ENCODE data around the gene APOH. TPM values are rescaled to one million over a fixed set of nuclear protein-coding genes. Genes with fewer than 3 reads are reported as not detected.

Gene APOH
- total and polyA plus RNA-seq, 2 of the 13 experiments (the other 11 are each of a cell fraction or from before 2014, with no cell fraction given), result 4,846 to 5,748 TPM

- TF ChIP-seq, protein P1, sequence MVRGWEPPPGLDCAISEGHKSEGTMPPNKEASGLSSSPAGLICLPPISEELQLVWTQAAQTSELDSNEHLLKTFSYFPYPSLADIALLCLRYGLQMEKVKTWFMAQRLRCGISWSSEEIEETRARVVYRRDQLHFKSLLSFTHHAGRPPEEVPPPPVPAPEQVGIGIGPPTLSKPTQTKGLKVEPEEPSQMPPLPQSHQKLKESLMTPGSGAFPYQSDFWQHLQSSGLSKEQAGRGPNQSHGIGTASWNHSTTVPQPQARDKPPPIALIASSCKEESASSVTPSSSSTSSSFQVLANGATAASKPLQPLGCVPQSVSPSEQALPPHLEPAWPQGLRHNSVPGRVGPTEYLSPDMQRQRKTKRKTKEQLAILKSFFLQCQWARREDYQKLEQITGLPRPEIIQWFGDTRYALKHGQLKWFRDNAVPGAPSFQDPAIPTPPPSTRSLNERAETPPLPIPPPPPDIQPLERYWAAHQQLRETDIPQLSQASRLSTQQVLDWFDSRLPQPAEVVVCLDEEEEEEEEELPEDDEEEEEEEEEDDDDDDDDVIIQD (CRISPR knock-in tag; IDR thresholded peaks at IDR 0.05; ENCODE audit: low read depth), result 0 out of 2 replicates have a peak, but pooled peaks have one; percentile 25
- TF ChIP-seq CEBPB (IDR thresholded peaks at IDR 0.05; ENCODE audit: borderline replicate concordance, low read depth, low read length), result peak; percentile 17; the same call in 1 of the 2 replicates
- TF ChIP-seq, protein P2, sequence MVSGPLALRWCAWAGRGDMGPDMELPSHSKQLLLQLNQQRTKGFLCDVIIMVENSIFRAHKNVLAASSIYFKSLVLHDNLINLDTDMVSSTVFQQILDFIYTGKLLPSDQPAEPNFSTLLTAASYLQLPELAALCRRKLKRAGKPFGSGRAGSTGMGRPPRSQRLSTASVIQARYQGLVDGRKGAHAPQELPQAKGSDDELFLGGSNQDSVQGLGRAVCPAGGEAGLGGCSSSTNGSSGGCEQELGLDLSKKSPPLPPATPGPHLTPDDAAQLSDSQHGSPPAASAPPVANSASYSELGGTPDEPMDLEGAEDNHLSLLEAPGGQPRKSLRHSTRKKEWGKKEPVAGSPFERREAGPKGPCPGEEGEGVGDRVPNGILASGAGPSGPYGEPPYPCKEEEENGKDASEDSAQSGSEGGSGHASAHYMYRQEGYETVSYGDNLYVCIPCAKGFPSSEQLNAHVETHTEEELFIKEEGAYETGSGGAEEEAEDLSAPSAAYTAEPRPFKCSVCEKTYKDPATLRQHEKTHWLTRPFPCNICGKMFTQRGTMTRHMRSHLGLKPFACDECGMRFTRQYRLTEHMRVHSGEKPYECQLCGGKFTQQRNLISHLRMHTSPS (CRISPR knock-in tag; IDR thresholded peaks at IDR 0.05; ENCODE audit: low read depth), result peak; percentile 78; the same call in 1 of the 2 replicates
- peak in 1 of 2 experiments; percentile 51; a peak in 1 of 4 replicates for TF ChIP-seq EP300 (IDR thresholded peaks at IDR 0.05; ENCODE audit: low read depth in 2 of 2, low read length in 2 of 2)
- TF ChIP-seq EP300 (CRISPR knock-in tag; IDR thresholded peaks at IDR 0.05; ENCODE audit: borderline replicate concordance), result no peak
- TF ChIP-seq ZNF460 (CRISPR knock-in tag; IDR thresholded peaks at IDR 0.05; ENCODE audit: borderline replicate concordance), result no peak
- peak; percentile 37; the same call in 1 of the 2 replicates for TF ChIP-seq HMG20A (CRISPR knock-in tag; IDR thresholded peaks at IDR 0.05; ENCODE audit: borderline replicate concordance)
- 0 out of 2 replicates have a peak, but pooled peaks have one; percentile 45 for TF ChIP-seq MED1 (CRISPR knock-in tag; IDR thresholded peaks at IDR 0.05)
- no peak for TF ChIP-seq NR2F2 (IDR thresholded peaks at IDR 0.05; ENCODE audit: borderline replicate concordance, low read depth)
- TF ChIP-seq KDM2A (CRISPR knock-in tag; IDR thresholded peaks at IDR 0.05; ENCODE audit: borderline replicate concordance, low read depth), result 0 out of 2 replicates have a peak, but pooled peaks have one; percentile 16
- peak; percentile 49 for TF ChIP-seq SKI (IDR thresholded peaks at IDR 0.05; ENCODE audit: partially characterized antibody)
- TF ChIP-seq HNRNPLL (IDR thresholded peaks at IDR 0.05; ENCODE audit: low read depth, low read length, poor library complexity, severe bottlenecking), result no peak
- TF ChIP-seq, protein P3, sequence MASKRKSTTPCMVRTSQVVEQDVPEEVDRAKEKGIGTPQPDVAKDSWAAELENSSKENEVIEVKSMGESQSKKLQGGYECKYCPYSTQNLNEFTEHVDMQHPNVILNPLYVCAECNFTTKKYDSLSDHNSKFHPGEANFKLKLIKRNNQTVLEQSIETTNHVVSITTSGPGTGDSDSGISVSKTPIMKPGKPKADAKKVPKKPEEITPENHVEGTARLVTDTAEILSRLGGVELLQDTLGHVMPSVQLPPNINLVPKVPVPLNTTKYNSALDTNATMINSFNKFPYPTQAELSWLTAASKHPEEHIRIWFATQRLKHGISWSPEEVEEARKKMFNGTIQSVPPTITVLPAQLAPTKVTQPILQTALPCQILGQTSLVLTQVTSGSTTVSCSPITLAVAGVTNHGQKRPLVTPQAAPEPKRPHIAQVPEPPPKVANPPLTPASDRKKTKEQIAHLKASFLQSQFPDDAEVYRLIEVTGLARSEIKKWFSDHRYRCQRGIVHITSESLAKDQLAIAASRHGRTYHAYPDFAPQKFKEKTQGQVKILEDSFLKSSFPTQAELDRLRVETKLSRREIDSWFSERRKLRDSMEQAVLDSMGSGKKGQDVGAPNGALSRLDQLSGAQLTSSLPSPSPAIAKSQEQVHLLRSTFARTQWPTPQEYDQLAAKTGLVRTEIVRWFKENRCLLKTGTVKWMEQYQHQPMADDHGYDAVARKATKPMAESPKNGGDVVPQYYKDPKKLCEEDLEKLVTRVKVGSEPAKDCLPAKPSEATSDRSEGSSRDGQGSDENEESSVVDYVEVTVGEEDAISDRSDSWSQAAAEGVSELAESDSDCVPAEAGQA (IDR thresholded peaks at IDR 0.05; ENCODE audit: low read depth), result no peak
- TF ChIP-seq, protein P3 (CRISPR knock-in tag; IDR thresholded peaks at IDR 0.05; ENCODE audit: borderline replicate concordance), result no peak
- TF ChIP-seq, protein P4, sequence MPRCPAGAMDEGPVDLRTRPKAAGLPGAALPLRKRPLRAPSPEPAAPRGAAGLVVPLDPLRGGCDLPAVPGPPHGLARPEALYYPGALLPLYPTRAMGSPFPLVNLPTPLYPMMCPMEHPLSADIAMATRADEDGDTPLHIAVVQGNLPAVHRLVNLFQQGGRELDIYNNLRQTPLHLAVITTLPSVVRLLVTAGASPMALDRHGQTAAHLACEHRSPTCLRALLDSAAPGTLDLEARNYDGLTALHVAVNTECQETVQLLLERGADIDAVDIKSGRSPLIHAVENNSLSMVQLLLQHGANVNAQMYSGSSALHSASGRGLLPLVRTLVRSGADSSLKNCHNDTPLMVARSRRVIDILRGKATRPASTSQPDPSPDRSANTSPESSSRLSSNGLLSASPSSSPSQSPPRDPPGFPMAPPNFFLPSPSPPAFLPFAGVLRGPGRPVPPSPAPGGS (CRISPR knock-in tag; IDR thresholded peaks at IDR 0.05), result no peak
- peak; percentile 44; the same call in 1 of the 2 replicates for TF ChIP-seq FOSL1 (CRISPR knock-in tag; IDR thresholded peaks at IDR 0.05; ENCODE audit: borderline replicate concordance)
- no peak for TF ChIP-seq BRF2 (CRISPR knock-in tag; IDR thresholded peaks at IDR 0.05)
- TF ChIP-seq ZNF616 (CRISPR knock-in tag; IDR thresholded peaks at IDR 0.05; ENCODE audit: low read depth), result no peak
These were observed 46.4 kb upstream of the APOH start (continued) for GRCh38 chr17:66275651-66276050.

All from HepG2 (cell line).